WTC11 (cell line): ENCODE data around the gene RNPEPL1. TPM values are rescaled to one million over a fixed set of nuclear protein-coding genes. Genes with fewer than 3 reads are reported as not detected.

Experiments
- ATAC-seq: fragments of 200-7000 bp; cut with Tn5 transposase; 2 replicates; pipeline ENCODE4 v1.10.0; 2021; ENCODE audit warnings: mild to moderate bottlenecking, moderate library complexity
- CTCF ChIA-PET: fragments of 300-600 bp; sonication (Branson Sonifier 250); formaldehyde crosslinking; loops from one replicate; lab custom pipeline; 2021; ENCODE audit warnings: antibody characterized with exemption; lab: Charles Lee
- POLR2A ChIA-PET: fragments of 350-600 bp; sonication (Branson Sonifier 250); formaldehyde crosslinking; loops from one replicate; lab custom pipeline; 2021; ENCODE audit warnings: antibody characterized with exemption; lab: Charles Lee
- DNase-seq: peaks from one replicate; pipeline ENCODE4 v3.0.0; 2021; ENCODE audit warnings: low spot score
- H3K27ac Mint-ChIP-seq: 2 replicates; pipeline ENCODE4 v1.8.0; 2021; ENCODE audit warnings: mixed read lengths
- H3K27me3 Mint-ChIP-seq: 2 replicates; pipeline ENCODE4 v1.8.0; 2021; ENCODE audit warnings: low read depth, mild to moderate bottlenecking, moderate library complexity, mixed read lengths
- H3K36me3 Mint-ChIP-seq: 2 replicates; pipeline ENCODE4 v1.8.0; 2021; ENCODE audit warnings: mixed read lengths
- H3K4me1 Mint-ChIP-seq: 2 replicates; pipeline ENCODE4 v1.8.0; 2022; ENCODE audit warnings: mixed read lengths
- H3K4me3 Mint-ChIP-seq: 2 replicates; pipeline ENCODE4 v1.8.0; 2021; ENCODE audit warnings: mild to moderate bottlenecking, moderate library complexity, mixed read lengths
- H3K9me3 Mint-ChIP-seq: 2 replicates; pipeline ENCODE4 v1.8.0; 2021; ENCODE audit warnings: mixed read lengths
- CREB1 ChIP-seq: sonication (generic); formaldehyde crosslinking; IDR thresholded peaks from 2 replicates; pipeline ENCODE4 v1.8.0; 2023; ENCODE audit warnings: mild to moderate bottlenecking, missing genetic modification reagents
- FOXK1 ChIP-seq: sonication (generic); formaldehyde crosslinking; IDR thresholded peaks from 2 replicates; pipeline ENCODE4 v1.8.0; 2022; ENCODE audit warnings: mild to moderate bottlenecking, moderate library complexity, missing genetic modification reagents
- JUN ChIP-seq: sonication (generic); formaldehyde crosslinking; IDR thresholded peaks from 2 replicates; pipeline ENCODE4 v1.8.0; 2023; ENCODE audit warnings: mild to moderate bottlenecking, missing genetic modification reagents
- PRRX2 ChIP-seq: fragments of 250-450 bp; sonication (Bioruptor Pico); IDR thresholded peaks from 2 replicates; pipeline ENCODE4 v1.8.0; 2021; ENCODE audit warnings: mild to moderate bottlenecking
- RORB ChIP-seq: fragments of 250-450 bp; sonication (Bioruptor Pico); IDR thresholded peaks from 2 replicates; pipeline ENCODE4 v1.9.0; 2021; ENCODE audit warnings: mild to moderate bottlenecking
- SMAD4 ChIP-seq: sonication (generic); formaldehyde crosslinking; IDR thresholded peaks from 2 replicates; pipeline ENCODE4 v1.8.0; 2022; ENCODE audit warnings: mild to moderate bottlenecking, missing genetic modification reagents
- SOX15 ChIP-seq: fragments of 250-450 bp; sonication (Bioruptor Pico); IDR thresholded peaks from 2 replicates; pipeline ENCODE4 v1.9.0; 2021; ENCODE audit warnings: mild to moderate bottlenecking
- TP53 ChIP-seq: sonication (generic); formaldehyde crosslinking; IDR thresholded peaks from 2 replicates; pipeline ENCODE4 v1.8.1; 2023; ENCODE audit warnings: mild to moderate bottlenecking, missing genetic modification reagents
- ZNF138 ChIP-seq: sonication (generic); formaldehyde crosslinking; conservative IDR thresholded peaks from 2 replicates; pipeline ENCODE4 v1.8.1; 2022; ENCODE audit warnings: mild to moderate bottlenecking, moderate library complexity, missing genetic modification reagents
- ZNF219 ChIP-seq: sonication (generic); formaldehyde crosslinking; IDR thresholded peaks from 2 replicates; pipeline ENCODE4 v1.8.0; 2023; ENCODE audit warnings: missing genetic modification reagents, mild to moderate bottlenecking, borderline replicate concordance
- ZNF232 ChIP-seq: sonication (generic); formaldehyde crosslinking; IDR thresholded peaks from 2 replicates; pipeline ENCODE4 v1.8.0; 2022; ENCODE audit warnings: mild to moderate bottlenecking, missing genetic modification reagents
- ZNF396 ChIP-seq: fragments of 250-450 bp; sonication (Bioruptor Pico); IDR thresholded peaks from 2 replicates; pipeline ENCODE4 v1.8.0; 2021; ENCODE audit warnings: mild to moderate bottlenecking, moderate library complexity, borderline replicate concordance
- ZNF671 ChIP-seq: fragments of 250-450 bp; sonication (Bioruptor Pico); IDR thresholded peaks from 2 replicates; pipeline ENCODE4 v1.8.0; 2021; ENCODE audit warnings: mild to moderate bottlenecking
- total RNA-seq: library from RNA; stranded (reverse); gene quantifications from 3 replicates; pipeline ENCODE4 v1.2.3, GENCODE V29; 2021
- TF ChIP-seq, protein P1 (sequence below): fragments of 250-450 bp; sonication (Bioruptor Pico); IDR thresholded peaks from 2 replicates; pipeline ENCODE4 v1.9.0; 2021; ENCODE audit warnings: mild to moderate bottlenecking
- TF ChIP-seq, protein P2 (sequence below): sonication (generic); formaldehyde crosslinking; conservative IDR thresholded peaks from 2 replicates; pipeline ENCODE4 v1.8.1; 2023; ENCODE audit warnings: mild to moderate bottlenecking, low read depth, missing genetic modification reagents, moderate library complexity
- TF ChIP-seq, protein P3 (sequence below): sonication (generic); formaldehyde crosslinking; IDR thresholded peaks from 2 replicates; pipeline ENCODE4 v1.8.0; 2023; ENCODE audit warnings: missing genetic modification reagents
- TF ChIP-seq, protein P4 (sequence below): sonication (generic); formaldehyde crosslinking; IDR thresholded peaks from 2 replicates; pipeline ENCODE4 v1.8.0; 2022; ENCODE audit warnings: mild to moderate bottlenecking, missing genetic modification reagents
- TF ChIP-seq, protein P5 (sequence below): sonication (generic); formaldehyde crosslinking; IDR thresholded peaks from 2 replicates; pipeline ENCODE4 v1.8.1; 2022; ENCODE audit warnings: mild to moderate bottlenecking, missing genetic modification reagents, moderate library complexity, borderline replicate concordance
- TF ChIP-seq, protein P6 (sequence below): sonication (generic); formaldehyde crosslinking; IDR thresholded peaks from 2 replicates; pipeline ENCODE4 v1.8.0; 2023; ENCODE audit warnings: mild to moderate bottlenecking, missing genetic modification reagents
- TF ChIP-seq, protein P7 (sequence below): sonication (generic); formaldehyde crosslinking; IDR thresholded peaks from 2 replicates; pipeline ENCODE4 v1.8.0; 2023; ENCODE audit warnings: missing genetic modification reagents, mild to moderate bottlenecking, borderline replicate concordance

Gene RNPEPL1
- total RNA-seq, 1 experiment from 2014 or later: 18.8 TPM

DNA sequence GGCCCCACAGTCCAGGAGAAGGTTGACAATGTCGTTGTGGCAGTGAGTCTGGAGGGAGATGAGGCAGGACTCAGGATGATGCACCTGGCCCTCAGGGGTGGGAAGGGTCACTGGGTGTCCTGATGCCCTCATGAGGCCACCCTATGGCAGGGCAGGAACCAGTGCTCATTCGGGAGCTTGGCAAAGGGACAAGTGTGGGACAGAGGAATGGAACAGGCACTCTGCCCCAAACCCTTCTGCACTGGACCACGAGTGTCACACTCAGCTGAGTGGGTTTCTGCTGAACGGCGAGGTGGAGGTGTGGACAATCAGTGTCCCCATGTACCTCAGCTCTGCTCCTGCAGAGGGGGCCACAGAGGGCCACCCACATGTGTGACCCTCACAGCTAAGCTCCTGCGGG, 42.5 kb upstream of the RNPEPL1 start:
- H3K4me3 Mint-ChIP-seq: no peak overlapping the region
- no peaks in the 10 kb centered on the region for H3K4me1 Mint-ChIP-seq
- ATAC-seq: no peak
- ChIA-PET POLR2A (no interaction called here), CTCF (no interaction called here)
- TF ChIP-seq, protein P1, sequence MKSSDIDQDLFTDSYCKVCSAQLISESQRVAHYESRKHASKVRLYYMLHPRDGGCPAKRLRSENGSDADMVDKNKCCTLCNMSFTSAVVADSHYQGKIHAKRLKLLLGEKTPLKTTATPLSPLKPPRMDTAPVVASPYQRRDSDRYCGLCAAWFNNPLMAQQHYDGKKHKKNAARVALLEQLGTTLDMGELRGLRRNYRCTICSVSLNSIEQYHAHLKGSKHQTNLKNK (CRISPR knock-in tag): no peak
- TF ChIP-seq SOX15 (no peak), FOXK1 (CRISPR knock-in tag) (no peak), CREB1 (CRISPR knock-in tag) (no peak), TP53 (CRISPR knock-in tag) (no peak), JUN (CRISPR knock-in tag) (no peak)
- TF ChIP-seq, protein P2, sequence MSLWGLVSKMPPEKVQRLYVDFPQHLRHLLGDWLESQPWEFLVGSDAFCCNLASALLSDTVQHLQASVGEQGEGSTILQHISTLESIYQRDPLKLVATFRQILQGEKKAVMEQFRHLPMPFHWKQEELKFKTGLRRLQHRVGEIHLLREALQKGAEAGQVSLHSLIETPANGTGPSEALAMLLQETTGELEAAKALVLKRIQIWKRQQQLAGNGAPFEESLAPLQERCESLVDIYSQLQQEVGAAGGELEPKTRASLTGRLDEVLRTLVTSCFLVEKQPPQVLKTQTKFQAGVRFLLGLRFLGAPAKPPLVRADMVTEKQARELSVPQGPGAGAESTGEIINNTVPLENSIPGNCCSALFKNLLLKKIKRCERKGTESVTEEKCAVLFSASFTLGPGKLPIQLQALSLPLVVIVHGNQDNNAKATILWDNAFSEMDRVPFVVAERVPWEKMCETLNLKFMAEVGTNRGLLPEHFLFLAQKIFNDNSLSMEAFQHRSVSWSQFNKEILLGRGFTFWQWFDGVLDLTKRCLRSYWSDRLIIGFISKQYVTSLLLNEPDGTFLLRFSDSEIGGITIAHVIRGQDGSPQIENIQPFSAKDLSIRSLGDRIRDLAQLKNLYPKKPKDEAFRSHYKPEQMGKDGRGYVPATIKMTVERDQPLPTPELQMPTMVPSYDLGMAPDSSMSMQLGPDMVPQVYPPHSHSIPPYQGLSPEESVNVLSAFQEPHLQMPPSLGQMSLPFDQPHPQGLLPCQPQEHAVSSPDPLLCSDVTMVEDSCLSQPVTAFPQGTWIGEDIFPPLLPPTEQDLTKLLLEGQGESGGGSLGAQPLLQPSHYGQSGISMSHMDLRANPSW: no peak
- TF ChIP-seq, protein P3, sequence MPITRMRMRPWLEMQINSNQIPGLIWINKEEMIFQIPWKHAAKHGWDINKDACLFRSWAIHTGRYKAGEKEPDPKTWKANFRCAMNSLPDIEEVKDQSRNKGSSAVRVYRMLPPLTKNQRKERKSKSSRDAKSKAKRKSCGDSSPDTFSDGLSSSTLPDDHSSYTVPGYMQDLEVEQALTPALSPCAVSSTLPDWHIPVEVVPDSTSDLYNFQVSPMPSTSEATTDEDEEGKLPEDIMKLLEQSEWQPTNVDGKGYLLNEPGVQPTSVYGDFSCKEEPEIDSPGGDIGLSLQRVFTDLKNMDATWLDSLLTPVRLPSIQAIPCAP (CRISPR knock-in tag): no peak
- no peak for DNase-seq
- H3K36me3 Mint-ChIP-seq: peaks cover 68% of the 10 kb centered on the region
- H3K27me3 Mint-ChIP-seq: peaks cover 9% of the 10 kb centered on the region
- no peak overlapping the region for H3K27ac Mint-ChIP-seq
- peaks cover 75% of the 10 kb centered on the region for H3K9me3 Mint-ChIP-seq

DNA sequence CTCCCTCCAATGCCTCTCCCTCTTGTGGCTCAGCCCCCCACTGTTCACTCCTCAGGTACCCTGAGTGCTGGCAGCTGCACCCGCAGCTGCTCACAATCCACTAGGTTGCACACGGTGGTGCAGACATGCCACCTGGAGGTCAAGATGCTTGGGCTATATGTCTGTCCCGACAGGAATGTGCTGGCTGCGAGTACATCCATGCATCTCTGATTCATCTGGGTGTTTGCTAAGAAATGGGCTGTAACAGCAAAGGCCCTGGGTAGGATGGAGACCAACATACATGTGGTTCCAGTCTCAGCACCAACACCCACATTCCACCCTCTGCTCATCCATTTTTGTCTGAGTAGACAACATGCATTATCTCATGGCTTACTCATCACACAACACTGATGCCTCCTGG, 41.8 kb upstream of the RNPEPL1 start:
- DNase-seq (no peak), ATAC-seq (no peak)
- ChIA-PET POLR2A (no interaction called here), CTCF (no interaction called here)
- Mint-ChIP-seq H3K9me3 (peaks cover 82% of the 10 kb centered on the region), H3K4me1 (no peaks in the 10 kb centered on the region), H3K4me3 (no peak overlapping the region), H3K27me3 (peaks cover 6% of the 10 kb centered on the region), H3K27ac (no peak overlapping the region), H3K36me3 (peaks cover 75% of the 10 kb centered on the region)
- TF ChIP-seq, protein P4, sequence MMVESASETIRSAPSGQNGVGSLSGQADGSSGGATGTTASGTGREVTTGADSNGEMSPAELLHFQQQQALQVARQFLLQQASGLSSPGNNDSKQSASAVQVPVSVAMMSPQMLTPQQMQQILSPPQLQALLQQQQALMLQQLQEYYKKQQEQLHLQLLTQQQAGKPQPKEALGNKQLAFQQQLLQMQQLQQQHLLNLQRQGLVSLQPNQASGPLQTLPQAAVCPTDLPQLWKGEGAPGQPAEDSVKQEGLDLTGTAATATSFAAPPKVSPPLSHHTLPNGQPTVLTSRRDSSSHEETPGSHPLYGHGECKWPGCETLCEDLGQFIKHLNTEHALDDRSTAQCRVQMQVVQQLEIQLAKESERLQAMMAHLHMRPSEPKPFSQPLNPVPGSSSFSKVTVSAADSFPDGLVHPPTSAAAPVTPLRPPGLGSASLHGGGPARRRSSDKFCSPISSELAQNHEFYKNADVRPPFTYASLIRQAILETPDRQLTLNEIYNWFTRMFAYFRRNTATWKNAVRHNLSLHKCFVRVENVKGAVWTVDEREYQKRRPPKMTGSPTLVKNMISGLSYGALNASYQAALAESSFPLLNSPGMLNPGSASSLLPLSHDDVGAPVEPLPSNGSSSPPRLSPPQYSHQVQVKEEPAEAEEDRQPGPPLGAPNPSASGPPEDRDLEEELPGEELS: no peak
- TF ChIP-seq RORB (CRISPR knock-in tag) (no peak), ZNF138 (CRISPR knock-in tag) (no peak), ZNF219 (CRISPR knock-in tag) (no peak), ZNF396 (no peak), PRRX2 (CRISPR knock-in tag) (no peak), SMAD4 (CRISPR knock-in tag) (no peak), ZNF671 (no peak), ZNF232 (no peak)
- TF ChIP-seq, protein P5, sequence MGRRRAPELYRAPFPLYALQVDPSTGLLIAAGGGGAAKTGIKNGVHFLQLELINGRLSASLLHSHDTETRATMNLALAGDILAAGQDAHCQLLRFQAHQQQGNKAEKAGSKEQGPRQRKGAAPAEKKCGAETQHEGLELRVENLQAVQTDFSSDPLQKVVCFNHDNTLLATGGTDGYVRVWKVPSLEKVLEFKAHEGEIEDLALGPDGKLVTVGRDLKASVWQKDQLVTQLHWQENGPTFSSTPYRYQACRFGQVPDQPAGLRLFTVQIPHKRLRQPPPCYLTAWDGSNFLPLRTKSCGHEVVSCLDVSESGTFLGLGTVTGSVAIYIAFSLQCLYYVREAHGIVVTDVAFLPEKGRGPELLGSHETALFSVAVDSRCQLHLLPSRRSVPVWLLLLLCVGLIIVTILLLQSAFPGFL (CRISPR knock-in tag): no peak
- TF ChIP-seq, protein P6, sequence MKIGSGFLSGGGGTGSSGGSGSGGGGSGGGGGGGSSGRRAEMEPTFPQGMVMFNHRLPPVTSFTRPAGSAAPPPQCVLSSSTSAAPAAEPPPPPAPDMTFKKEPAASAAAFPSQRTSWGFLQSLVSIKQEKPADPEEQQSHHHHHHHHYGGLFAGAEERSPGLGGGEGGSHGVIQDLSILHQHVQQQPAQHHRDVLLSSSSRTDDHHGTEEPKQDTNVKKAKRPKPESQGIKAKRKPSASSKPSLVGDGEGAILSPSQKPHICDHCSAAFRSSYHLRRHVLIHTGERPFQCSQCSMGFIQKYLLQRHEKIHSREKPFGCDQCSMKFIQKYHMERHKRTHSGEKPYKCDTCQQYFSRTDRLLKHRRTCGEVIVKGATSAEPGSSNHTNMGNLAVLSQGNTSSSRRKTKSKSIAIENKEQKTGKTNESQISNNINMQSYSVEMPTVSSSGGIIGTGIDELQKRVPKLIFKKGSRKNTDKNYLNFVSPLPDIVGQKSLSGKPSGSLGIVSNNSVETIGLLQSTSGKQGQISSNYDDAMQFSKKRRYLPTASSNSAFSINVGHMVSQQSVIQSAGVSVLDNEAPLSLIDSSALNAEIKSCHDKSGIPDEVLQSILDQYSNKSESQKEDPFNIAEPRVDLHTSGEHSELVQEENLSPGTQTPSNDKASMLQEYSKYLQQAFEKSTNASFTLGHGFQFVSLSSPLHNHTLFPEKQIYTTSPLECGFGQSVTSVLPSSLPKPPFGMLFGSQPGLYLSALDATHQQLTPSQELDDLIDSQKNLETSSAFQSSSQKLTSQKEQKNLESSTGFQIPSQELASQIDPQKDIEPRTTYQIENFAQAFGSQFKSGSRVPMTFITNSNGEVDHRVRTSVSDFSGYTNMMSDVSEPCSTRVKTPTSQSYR (CRISPR knock-in tag): no peak
- TF ChIP-seq, protein P3 (CRISPR knock-in tag): no peak
- TF ChIP-seq, protein P7, sequence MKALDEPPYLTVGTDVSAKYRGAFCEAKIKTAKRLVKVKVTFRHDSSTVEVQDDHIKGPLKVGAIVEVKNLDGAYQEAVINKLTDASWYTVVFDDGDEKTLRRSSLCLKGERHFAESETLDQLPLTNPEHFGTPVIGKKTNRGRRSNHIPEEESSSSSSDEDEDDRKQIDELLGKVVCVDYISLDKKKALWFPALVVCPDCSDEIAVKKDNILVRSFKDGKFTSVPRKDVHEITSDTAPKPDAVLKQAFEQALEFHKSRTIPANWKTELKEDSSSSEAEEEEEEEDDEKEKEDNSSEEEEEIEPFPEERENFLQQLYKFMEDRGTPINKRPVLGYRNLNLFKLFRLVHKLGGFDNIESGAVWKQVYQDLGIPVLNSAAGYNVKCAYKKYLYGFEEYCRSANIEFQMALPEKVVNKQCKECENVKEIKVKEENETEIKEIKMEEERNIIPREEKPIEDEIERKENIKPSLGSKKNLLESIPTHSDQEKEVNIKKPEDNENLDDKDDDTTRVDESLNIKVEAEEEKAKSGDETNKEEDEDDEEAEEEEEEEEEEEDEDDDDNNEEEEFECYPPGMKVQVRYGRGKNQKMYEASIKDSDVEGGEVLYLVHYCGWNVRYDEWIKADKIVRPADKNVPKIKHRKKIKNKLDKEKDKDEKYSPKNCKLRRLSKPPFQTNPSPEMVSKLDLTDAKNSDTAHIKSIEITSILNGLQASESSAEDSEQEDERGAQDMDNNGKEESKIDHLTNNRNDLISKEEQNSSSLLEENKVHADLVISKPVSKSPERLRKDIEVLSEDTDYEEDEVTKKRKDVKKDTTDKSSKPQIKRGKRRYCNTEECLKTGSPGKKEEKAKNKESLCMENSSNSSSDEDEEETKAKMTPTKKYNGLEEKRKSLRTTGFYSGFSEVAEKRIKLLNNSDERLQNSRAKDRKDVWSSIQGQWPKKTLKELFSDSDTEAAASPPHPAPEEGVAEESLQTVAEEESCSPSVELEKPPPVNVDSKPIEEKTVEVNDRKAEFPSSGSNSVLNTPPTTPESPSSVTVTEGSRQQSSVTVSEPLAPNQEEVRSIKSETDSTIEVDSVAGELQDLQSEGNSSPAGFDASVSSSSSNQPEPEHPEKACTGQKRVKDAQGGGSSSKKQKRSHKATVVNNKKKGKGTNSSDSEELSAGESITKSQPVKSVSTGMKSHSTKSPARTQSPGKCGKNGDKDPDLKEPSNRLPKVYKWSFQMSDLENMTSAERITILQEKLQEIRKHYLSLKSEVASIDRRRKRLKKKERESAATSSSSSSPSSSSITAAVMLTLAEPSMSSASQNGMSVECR (CRISPR knock-in tag): no peak
